Endothelial cell of umbilical vein (primary cell): Measurements from ENCODE around the gene CLASP2.

Source experiments
- CTCF ChIP-seq, 2 donors: IDR thresholded peaks; 1 replicate in 1 of 2; 2 replicates in 1 of 2; pipeline ENCODE4 v1.5.1; 2011; ENCODE audit warnings: low read length in 2 of 2, mild to moderate bottlenecking in 2 of 2, moderate library complexity in 2 of 2, control low read depth in 1 of 2, inconsistent platforms in 1 of 2, low read depth in 1 of 2; ENCODE audit not compliant: insufficient read depth in 1 of 2; ENCODE audit errors: extremely low read depth in 1 of 2
- JUN ChIP-seq: IDR thresholded peaks from 2 replicates; pipeline ENCODE4 v1.6.1; 2011; ENCODE audit warnings: borderline replicate concordance, low read depth; ENCODE audit not compliant: insufficient read length, insufficient read depth
- POLR2AphosphoS5 ChIP-seq: IDR thresholded peaks from 2 replicates; pipeline ENCODE4 v1.6.1; 2012; ENCODE audit warnings: low read depth, mild to moderate bottlenecking, control low read depth, low read length, moderate library complexity; ENCODE audit not compliant: insufficient read depth
- TF ChIP-seq, protein P1 (sequence below): IDR thresholded peaks from 2 replicates; pipeline ENCODE4 v1.6.1; 2011; ENCODE audit not compliant: insufficient read depth, insufficient read length

DNA sequence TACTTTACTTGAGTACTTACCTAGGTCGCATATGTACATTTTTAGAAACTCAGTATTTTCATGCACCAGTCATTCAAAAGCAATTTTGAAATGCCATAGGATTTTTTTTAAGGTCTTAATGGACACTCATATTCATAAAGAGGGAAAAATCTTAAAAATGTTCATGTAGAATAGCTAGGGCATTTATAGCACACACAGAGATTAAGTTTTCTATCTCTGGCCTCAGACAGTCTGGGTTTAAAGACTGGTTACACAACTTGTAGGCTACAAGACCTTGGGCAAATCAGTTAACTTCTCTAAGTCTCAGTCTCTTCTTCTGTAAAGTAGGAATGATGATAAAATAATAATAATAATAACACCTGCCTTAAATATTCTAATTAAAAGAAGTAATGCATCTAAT is 229.4 kb downstream of the CLASP2 start:
- TF ChIP-seq JUN = no peak
- TF ChIP-seq CTCF (IDR thresholded peaks at IDR 0.05; ENCODE audit: extremely low read depth in 1 of 2, insufficient read depth in 1 of 2, low read depth in 1 of 2, low read length in 2 of 2) = no peak
- TF ChIP-seq, protein P1, sequence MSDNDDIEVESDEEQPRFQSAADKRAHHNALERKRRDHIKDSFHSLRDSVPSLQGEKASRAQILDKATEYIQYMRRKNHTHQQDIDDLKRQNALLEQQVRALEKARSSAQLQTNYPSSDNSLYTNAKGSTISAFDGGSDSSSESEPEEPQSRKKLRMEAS = no peak
- TF ChIP-seq POLR2AphosphoS5 = no peak
